Stimulated activated CD4-positive, alpha-beta T cell treated with anti-CD3 and anti-CD28 coated beads, Interleukin-12 subunit alpha, Interleukin-12 subunit beta, amount 100 ng/mL, for 4 hours (primary cell): ENCODE data around the gene FSTL5.

ENCODE experiments used
- DNase-seq: peaks from one replicate; pipeline ENCODE4 v3.0.0-alpha.2; 2020

The FSTL5 gene

DNA sequence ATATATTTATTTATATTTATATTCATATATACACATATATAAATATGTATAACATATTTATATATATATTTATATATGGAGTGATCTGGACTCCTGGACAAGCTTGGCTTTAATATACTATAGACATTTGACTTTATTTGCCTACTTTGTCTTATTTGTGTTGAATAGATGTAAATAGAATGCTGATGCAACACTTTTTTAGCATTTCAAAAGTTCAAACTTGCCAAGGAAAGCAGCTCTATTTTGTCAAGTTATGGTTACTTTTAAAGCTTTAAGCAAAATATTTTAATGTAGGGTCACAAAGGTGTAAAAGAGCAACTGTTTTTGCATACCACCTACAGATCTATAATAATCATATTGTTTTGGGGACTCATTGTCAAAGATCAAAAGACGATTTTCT lies 61.1 kb downstream of the FSTL5 start:
- no peak for DNase-seq

- no peak for DNase-seq
Measured at GRCh38 chr4:162101337-162101736, 62.5 kb downstream of the FSTL5 start.

DNA sequence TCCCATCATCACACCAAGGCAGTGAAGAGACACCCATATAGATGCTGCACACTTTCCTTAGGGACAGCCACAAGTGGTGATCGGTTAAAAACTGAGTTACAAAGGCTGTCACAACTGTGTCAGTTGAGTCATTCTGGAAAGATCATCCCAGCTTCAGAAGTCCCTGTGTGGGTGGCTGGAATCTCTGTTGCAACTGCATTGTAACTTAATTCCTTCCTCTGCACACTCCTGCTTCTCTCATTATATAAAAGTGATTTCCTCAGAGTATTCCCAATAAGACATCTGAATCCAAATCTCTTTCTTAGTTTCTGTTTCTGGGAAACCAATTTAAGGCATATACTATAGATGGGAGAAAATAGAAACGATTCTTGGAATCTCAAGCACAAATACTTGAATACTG lies 88.1 kb downstream of the FSTL5 start:
- no peak for DNase-seq

- DNase-seq, result no peak
Measured at GRCh38 chr4:162061214-162061613, 102.6 kb downstream of the FSTL5 start.

DNA sequence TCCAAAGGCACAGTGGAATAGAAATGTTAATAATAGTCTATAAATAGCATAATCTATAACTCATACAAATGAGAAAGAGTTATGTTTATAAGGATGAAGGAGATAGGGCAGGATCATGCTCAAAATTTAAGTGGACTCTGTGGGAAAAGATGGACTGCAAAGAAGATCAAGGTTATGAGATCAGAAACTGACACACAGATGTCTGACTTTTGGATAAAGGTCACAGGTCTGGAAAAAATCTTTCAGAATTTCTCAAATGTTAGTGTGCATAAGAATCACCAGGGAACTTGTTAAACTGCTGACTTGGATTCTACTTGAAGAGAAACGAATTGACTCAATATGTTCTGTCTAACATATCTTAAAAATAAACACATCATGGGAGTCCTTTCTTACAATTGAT lies 104.1 kb downstream of the FSTL5 start:
- no peak for DNase-seq

DNA sequence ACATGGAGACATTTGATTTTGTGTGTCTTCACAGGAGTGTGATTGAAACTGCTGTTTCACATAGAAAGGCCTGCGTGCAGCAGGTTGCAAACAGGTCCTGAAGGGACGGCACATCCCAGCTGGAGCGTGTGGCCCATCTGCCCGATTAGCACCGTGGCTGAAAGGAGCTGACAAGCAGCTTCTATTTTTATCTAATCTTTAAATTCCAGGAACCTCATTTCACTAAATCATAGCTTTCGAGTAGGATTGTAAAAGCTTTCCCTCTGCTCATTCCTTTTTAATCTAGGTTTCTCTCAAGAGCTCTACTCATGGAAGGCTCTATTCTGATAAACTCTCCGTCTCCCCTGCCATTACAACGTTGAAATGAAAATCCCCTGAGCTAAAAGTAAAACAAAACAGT lies 106.8 kb downstream of the FSTL5 start:
- no peak for DNase-seq

DNA sequence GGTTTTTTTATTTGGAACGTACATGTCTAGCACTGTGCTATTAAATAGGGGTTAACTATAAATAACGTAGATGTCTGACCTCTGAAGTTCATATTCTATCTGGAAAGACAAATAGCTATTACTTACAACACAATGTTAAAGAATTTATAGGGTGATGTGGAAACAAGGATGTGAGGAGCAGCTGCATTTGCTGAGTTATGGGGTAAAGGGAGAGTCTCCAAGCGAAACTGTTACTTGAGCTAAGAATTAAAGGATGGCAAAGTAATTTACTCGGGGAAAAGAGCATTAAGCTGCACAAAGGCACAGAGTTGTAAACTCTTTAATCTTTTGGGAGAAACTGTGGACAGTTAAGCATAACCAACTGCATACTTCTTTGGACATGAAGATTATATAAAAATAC lies 117.7 kb downstream of the FSTL5 start:
- no peak for DNase-seq

DNA sequence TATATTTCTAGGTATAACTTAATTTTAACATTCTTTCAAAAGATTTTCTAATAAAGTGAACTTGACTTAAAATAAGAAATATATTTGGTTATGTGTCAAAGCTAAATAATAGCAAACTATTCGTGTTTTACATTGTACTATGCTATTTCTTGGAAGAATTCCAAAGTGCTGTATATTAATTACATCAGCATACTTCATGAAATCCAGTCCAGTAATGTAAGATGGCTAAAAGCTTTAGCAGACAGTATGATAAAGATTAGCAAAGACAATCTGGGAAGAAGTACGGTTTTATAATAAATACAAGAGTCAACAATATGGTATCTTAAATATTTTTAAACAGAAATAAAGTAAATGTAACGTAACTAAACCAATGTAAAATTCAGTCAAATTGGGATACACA lies 125.7 kb downstream of the FSTL5 start:
- no peak for DNase-seq

DNA sequence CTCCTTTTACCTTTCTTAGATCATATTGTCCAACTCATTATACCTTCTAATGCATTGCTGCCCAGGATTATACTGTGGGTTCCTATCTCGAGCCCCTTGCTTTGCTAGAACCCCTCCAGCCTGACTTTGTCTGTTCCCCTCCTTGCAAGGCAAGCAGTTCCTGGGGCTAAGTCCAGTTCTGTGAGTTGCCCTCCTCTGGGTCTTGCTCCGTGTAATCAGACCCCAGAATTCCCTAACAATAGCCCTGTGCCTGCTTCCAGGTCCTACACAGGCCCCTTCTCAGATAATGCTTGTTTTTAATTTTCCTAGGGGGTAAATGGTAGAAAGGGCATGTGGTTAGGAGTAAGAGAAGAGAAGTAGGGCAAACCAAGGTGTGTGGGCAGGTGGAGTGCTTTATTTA lies 145.9 kb downstream of the FSTL5 start:
- DNase-seq, result no peak

- no peak for DNase-seq
Measured at GRCh38 chr4:162016991-162017390, 146.8 kb downstream of the FSTL5 start.

- DNase-seq, result no peak
Measured at GRCh38 chr4:162016219-162016618, 147.6 kb downstream of the FSTL5 start.

GRCh38 chr4:162015090-162015489 lies 148.7 kb downstream of the FSTL5 start:
- DNase-seq, result no peak

DNA sequence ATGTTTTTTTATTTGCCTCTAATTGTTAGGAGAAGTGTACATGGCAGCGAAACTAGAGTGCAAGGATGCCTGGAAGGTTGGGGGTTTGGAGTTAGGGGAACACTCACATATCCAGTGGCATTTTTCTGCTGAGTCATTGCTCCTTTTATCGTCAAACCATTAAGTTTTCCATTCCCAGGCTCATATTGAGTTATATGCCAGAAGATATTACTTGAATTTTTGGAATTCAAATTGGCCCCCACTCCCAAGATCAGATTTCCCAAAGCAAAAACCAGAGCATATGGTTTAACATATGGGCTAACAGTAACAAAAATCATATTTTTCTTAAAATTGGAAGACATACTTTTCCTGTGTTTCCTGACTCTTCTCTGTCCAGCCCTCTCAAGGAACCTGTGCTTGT lies 152.7 kb downstream of the FSTL5 start:
- DNase-seq, result no peak

GRCh38 chr4:162010362-162010761 lies 153.4 kb downstream of the FSTL5 start:
- no peak for DNase-seq

DNA sequence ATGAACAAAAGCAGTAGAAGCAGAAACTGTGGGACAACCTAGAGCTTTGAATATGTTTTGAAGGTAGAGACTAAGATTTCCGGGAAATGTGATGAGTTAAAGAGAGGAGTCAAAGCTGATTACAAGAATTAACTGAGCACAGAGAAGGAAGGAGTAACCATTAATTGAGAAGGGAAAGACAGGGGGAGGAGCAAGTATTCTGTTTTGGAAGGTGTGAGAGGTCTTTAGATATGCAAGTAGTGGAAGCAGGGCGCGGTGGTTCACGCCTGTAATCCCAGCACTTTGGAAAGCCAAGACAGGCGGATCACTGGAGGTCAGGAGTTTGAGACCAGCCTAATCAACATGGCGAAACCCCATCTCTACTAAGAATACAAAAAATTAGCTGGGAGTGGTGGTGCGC lies 171.5 kb downstream of the FSTL5 start:
- no peak for DNase-seq

DNA sequence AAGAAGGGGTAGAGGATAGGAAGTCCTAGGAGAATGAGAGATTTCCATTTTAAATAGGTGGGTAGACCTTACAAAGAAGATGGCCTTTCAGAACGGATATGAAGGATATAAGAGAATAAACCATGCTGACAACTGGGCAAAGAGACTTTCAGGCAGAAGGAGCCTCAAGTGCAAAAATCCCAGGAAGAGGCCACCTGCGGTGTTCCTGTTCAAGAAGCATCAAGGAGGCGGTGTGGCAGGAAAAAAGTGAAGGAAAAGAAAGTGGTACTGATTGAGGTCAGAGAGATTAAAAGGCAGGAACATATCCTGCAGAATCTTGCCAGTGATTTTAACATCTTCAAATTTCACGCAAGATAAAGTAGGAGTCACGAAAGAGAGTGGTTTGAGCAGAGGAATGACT lies 172.0 kb downstream of the FSTL5 start:
- DNase-seq, result no peak

DNA sequence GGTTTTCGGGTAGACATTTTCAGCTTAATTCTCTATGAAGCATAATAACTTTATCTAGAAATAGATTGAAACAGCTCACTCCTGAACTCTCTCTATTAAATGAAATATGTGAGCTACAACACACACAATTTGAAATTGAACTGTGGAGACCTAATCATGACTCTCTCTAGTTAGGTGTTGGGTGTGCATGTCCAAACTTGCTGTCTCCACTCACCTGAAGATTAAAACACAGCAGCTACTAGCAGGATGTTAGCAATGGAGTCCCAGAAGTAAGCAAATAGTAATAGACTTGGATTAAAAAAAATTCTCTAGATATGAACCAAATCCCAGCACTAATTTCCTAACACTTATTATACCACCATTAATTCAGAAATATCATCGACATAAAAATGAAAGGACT lies 173.1 kb downstream of the FSTL5 start:
- no peak for DNase-seq

DNA sequence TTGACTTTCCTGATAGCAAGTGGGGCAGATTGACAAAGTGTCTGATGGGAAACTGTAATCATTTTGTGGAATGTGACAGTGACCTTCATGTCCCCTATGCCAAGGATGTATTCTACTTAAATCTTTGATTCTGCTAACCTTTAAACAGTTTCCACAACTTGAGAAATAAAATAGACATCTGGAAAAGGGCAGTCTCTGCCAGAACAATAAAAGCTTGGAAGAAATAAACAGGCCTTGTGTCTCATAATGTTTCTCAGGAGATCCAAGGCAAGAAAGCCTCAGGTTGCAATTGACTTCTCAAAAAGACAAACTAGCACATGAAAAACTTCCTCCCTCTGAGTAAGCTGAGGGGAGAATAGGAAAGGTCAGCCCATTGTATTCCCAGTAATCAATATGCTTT lies 174.9 kb downstream of the FSTL5 start:
- no peak for DNase-seq

GRCh38 chr4:161987611-161988010 lies 176.2 kb downstream of the FSTL5 start:
- no peak for DNase-seq

DNA sequence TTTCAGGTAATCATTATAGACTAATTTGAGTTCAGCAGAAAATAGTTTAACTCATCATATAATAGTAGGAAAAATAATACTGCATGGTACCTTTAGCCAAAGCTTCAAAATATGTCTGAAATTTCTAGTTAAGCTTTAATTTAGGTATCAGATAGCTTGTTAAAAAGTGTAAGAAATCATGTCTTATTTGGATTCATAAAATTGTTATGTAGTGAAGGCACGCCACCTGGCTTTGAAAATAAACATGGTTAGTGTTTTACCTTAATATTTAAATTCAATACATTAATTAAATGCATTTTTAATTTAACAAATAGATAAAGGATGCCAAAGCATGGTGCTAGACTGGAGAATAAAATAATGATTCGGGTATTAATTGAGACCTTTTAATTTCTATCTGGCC lies 211.4 kb downstream of the FSTL5 start:
- DNase-seq, result no peak

DNA sequence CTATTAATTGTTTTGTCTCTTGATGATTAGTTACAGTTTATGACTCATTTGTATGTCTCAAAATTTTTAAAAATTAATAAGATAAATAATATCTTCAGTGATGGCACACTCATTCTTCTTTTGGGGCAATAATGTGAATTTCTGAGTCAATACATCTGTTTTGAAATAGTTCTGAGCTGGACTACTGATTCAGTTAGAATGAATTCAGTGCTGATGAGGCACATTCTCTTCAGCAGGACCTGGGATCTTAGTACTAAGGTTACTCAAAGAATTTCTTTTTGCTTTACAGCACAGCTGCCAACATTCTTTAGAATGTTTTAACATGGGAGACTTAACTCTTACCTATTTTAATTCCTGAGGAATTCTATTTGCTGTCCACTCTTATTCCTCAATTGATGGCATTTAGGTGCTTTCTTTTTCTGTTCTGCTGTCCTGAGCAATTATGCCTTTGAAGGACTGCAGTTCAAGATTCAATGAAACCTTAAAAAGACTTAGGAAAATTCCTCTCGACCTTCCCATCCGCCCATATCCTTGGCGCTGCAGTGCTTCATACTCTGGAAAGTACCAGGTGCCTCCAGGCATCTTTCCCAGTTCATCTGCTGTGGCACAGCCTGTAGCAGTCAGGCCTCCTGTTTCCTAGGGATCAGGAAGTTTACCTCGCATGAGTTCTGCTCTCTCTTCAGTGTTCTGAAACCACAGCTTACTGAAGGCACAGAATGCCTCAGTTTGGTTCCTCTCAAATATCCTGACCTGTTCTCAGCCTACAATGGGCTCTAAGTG lies 213.7 kb downstream of the FSTL5 start:
- no peak for DNase-seq

GRCh38 chr4:161948026-161948770 lies 215.6 kb downstream of the FSTL5 start:
- no peak for DNase-seq

- no peak for DNase-seq
Measured at GRCh38 chr4:161937596-161937995, 226.2 kb downstream of the FSTL5 start.
